Thyroid gland (tissue), 4 donors: ENCODE data around the gene GRXCR2.

Source experiments
- POLR2A ChIP-seq, 2 donors: fragments of 450-650 bp; IDR thresholded peaks; one replicate each; pipeline ENCODE4 v1.6.1; 2017; ENCODE audit warnings: antibody characterized with exemption in 2 of 2, mild to moderate bottlenecking in 2 of 2, moderate library complexity in 1 of 2
- TF ChIP-seq, protein P1 (sequence below), 6 experiments: fragments of 200-600 bp in 3 of 6; fragments of 450-650 bp in 3 of 6; sonication (generic) in 3 of 6; IDR thresholded peaks; one replicate each; pipeline ENCODE4 v1.5.1; 2016 to 2019; ENCODE audit warnings: antibody characterized with exemption in 6 of 6, mild to moderate bottlenecking in 2 of 6, inconsistent platforms in 1 of 6, moderate library complexity in 1 of 6

DNA sequence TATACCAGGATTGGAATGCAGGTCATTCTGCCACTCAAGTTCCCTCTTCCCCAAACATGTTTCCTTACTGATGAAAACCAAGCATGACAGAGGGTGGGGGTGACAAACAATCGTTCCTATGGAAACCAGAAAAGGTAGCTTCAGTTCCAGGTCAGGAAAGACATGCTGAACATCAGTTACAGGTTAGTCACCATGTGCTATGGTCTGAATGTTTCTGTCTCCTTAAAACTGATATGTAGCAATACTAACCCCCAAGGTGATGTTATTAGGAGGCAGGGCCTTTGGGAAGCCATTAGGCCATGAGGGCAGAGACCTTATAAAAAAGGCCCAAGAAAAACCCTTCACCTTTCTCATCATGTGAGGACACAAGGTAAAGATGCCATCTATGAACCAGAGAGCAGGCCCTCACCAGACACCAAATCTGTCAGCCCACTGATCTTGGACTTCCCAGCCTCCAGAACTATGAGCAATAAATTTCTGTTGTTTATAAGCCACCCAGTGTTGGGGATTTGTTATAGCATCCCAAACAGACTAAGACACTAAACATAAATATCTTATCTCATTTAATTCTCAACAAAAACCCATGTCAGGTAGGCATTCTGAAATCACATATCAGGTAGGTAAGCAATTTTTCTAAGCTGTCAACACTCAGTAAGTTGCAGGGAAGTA lies 47.9 kb upstream of the GRXCR2 start:
- TF ChIP-seq, protein P1, sequence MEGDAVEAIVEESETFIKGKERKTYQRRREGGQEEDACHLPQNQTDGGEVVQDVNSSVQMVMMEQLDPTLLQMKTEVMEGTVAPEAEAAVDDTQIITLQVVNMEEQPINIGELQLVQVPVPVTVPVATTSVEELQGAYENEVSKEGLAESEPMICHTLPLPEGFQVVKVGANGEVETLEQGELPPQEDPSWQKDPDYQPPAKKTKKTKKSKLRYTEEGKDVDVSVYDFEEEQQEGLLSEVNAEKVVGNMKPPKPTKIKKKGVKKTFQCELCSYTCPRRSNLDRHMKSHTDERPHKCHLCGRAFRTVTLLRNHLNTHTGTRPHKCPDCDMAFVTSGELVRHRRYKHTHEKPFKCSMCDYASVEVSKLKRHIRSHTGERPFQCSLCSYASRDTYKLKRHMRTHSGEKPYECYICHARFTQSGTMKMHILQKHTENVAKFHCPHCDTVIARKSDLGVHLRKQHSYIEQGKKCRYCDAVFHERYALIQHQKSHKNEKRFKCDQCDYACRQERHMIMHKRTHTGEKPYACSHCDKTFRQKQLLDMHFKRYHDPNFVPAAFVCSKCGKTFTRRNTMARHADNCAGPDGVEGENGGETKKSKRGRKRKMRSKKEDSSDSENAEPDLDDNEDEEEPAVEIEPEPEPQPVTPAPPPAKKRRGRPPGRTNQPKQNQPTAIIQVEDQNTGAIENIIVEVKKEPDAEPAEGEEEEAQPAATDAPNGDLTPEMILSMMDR (IDR thresholded peaks at IDR 0.05) = no peak
- TF ChIP-seq POLR2A (IDR thresholded peaks at IDR 0.05) = no peak
